ENCODE measurements around the gene SLC25A12.

Gene SLC25A12

GRCh38 chr2:171883275-171883893 is 10.7 kb downstream of the SLC25A12 start:
- no peak for DNase-seq

GRCh38 chr2:171882089-171882769 is 11.8 kb downstream of the SLC25A12 start:
- no peak for DNase-seq

- DNase-seq, result no peak
Measured at GRCh38 chr2:171880774-171881173, 13.3 kb downstream of the SLC25A12 start.

- DNase-seq, result no peak
Measured at GRCh38 chr2:171879865-171880264, 14.2 kb downstream of the SLC25A12 start.

GRCh38 chr2:171878481-171878993 is 15.5 kb downstream of the SLC25A12 start:
- DNase-seq, result no peak

- DNase-seq, result no peak
Measured at GRCh38 chr2:171874963-171875362, 19.1 kb downstream of the SLC25A12 start.

GRCh38 chr2:171874517-171874916 is 19.5 kb downstream of the SLC25A12 start:
- no peak for DNase-seq

GRCh38 chr2:171864357-171864985 is 29.6 kb downstream of the SLC25A12 start:
- DNase-seq, result no peak

GRCh38 chr2:171862501-171862900 is 31.5 kb downstream of the SLC25A12 start:
- DNase-seq, result no peak

GRCh38 chr2:171858397-171858958 is 35.6 kb downstream of the SLC25A12 start:
- no peak for DNase-seq

- DNase-seq, result no peak
Measured at GRCh38 chr2:171855401-171855800, 38.6 kb downstream of the SLC25A12 start.

- DNase-seq, result no peak
Measured at GRCh38 chr2:171852366-171852888, 41.6 kb downstream of the SLC25A12 start.

- DNase-seq, result no peak
Measured at GRCh38 chr2:171847627-171848026, 46.4 kb downstream of the SLC25A12 start.

- no peak for DNase-seq
Measured at GRCh38 chr2:171846894-171847293, 47.1 kb downstream of the SLC25A12 start.

- no peak for DNase-seq
Measured at GRCh38 chr2:171841996-171842395, 52.0 kb downstream of the SLC25A12 start.

- DNase-seq, result no peak
Measured at GRCh38 chr2:171837736-171838135, 56.3 kb downstream of the SLC25A12 start.

- DNase-seq, result no peak
Measured at GRCh38 chr2:171836146-171836910, 57.7 kb downstream of the SLC25A12 start.

GRCh38 chr2:171835386-171835785 is 58.7 kb downstream of the SLC25A12 start:
- no peak for DNase-seq

- no peak for DNase-seq
Measured at GRCh38 chr2:171834286-171834685, 59.8 kb downstream of the SLC25A12 start.

GRCh38 chr2:171832489-171832888 is 61.6 kb downstream of the SLC25A12 start:
- DNase-seq, result no peak

- DNase-seq, result no peak
Measured at GRCh38 chr2:171830039-171830438, 64.0 kb downstream of the SLC25A12 start.

GRCh38 chr2:171824086-171824485 is 70.0 kb downstream of the SLC25A12 start:
- DNase-seq, result no peak
